ENCODE measurements around the gene BBS9.
A peak's percentile ranks its signal among the peaks of the same experiment; 100 is the strongest.

Gene BBS9

GRCh38 chr7:33388332-33388731 is 259.0 kb downstream of the BBS9 start:
- no peak for DNase-seq

DNA sequence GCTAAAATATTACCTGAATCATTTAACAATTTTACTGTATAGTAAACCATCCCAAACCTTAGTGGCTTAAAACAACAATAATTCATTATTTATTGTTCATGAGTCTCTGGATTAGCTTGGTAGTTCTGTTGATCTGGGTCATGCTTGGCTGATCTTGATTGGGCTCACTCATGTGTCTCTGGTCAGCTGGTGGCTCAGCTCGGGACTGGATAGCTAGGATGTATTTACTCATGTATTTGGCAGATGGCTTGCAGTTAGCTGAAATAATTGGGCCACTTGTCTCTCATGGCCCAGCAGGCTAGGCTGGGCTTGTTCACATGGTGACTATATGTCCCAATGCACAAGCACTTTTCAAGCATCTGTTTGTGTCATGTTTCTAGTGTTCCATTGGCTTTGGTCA is 262.8 kb downstream of the BBS9 start:
- DNase-seq, result peak; percentile 94

DNA sequence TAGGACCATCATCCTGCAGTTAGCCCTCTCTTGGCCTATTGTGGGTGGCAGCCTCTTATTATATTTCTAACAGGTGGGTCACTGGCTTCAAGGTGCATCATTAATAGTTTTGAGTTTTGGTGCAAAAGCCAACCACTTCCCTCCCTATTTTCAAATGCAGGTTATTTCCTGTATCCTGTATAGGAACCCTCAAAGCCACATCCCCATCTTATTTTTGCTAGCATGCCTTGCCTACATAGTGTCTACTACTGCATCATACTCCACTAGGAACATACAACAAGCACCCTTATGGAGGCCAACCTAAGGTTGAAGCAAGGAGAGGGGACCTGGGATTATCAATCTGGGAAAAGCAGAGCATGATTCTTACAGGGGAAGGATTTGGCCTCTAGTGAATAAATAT is 264.4 kb downstream of the BBS9 start:
- DNase-seq, result no peak

DNA sequence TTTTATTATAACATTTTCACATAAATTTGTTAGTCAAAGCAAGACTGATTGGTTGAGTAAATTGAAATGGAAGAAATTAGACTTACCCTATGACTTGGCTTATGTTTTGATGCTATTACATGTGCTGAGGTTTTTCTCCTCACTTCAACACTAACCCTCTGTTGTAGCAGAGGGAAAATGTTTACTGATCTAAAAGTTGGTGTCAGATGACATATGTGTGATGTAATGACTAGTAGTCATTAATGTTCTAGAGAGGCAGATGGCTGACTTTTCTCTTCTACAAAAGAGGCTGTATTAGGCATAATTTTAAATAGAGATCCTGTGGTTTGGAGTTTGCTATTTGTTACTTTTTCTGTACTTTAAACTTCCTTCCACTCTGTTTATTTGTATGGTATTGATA is 266.0 kb downstream of the BBS9 start:
- DNase-seq, result peak; percentile 15

- DNase-seq, result no peak
Observed at GRCh38 chr7:33399528-33400213, 270.3 kb downstream of the BBS9 start.

- no peak for DNase-seq
Observed at GRCh38 chr7:33400214-33400538, 270.8 kb downstream of the BBS9 start.

- DNase-seq, result no peak
Observed at GRCh38 chr7:33410266-33410665, 280.9 kb downstream of the BBS9 start.

DNA sequence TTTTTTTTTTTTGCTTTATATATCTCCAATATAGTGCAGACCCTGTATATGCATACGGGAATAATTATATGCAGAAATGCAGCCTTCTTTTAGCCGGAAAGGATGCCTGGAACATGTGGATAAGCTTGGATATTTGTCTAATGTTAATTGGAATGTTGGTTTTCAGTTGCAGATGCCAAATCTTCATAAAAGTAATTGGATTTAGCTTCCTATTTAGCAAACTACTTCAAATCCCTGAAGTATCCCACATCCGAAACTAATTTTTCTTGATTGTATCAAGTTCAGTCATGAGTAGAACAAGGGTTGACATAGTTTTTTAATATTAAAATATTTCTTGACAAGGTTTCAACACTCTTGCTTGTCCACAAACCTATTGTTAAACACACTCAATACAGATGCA is 281.7 kb downstream of the BBS9 start:
- no peak for DNase-seq

DNA sequence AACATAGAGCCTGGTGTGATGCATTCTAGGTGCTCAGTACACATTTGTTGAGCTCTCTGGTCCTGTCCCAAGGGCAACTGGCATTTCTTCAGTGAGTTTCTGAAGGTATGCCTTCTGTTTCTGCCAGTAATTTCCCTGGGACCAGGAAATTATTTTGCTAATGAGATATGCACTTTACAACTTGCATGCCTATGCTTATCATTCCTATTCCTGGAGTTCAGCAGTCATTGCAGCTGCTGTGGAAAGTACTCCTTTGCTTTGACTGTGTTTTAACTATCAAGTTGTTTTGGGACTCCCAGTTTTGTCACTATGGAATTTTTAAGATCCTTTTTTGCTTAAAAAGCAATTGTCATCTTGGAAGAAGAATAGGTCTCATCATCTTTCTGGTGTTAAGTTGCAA is 283.0 kb downstream of the BBS9 start:
- DNase-seq, result no peak

DNA sequence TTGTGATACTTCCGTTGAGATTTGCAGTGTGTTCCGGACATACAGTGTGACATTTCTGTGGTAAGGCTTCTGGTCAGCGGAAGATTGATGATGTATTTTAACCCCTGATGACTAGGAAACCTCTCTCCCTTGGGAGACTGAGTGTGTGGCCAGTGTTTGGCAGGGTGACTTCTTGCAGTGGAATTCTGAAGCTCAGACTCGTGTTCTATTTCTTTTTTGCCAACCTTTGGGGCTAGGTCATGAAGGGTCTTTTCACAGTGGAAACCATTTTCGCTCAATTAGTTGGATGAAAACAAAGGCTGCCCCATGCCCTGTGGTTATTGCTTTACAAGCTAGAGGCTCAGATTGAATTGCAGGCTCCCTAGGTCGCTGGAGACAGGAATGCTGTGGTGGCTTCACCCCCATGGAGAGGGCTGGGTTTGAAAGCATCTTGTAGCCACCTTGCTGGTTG is 288.9 kb downstream of the BBS9 start:
- DNase-seq, result no peak

DNA sequence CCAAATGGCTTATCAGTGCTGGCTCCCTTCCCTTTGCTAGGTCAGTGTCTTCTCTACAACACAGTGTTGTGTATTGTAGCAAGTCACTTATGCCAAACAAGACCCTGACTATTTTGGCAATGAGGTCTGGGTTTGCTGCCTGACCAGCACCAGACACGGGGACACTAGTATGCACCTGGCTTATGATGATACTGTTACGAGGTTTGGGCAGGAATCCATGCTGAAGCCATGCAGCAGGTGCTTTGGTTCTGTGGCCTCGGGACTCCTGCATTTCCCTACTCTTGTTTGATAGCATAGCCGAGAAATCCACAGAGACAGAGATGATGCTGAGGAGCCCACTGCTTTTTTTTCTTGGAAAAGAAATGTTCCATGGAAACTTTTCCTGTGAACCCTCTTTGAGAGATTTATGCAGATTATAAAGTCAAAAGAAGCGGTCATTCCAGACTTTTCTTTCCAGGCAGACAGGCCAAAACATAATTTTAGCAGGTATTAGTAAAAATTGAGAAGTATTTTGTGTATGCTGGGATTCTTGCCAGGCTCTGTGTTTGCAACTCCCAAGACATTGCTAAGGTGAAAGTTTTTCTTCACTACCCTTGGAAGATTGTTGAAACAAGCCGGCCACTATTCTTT is 291.1 kb downstream of the BBS9 start:
- no peak for DNase-seq

- DNase-seq, result no peak
Observed at GRCh38 chr7:33421429-33421828, 292.1 kb downstream of the BBS9 start.

- DNase-seq, result no peak
Observed at GRCh38 chr7:33422141-33422540, 292.8 kb downstream of the BBS9 start.

DNA sequence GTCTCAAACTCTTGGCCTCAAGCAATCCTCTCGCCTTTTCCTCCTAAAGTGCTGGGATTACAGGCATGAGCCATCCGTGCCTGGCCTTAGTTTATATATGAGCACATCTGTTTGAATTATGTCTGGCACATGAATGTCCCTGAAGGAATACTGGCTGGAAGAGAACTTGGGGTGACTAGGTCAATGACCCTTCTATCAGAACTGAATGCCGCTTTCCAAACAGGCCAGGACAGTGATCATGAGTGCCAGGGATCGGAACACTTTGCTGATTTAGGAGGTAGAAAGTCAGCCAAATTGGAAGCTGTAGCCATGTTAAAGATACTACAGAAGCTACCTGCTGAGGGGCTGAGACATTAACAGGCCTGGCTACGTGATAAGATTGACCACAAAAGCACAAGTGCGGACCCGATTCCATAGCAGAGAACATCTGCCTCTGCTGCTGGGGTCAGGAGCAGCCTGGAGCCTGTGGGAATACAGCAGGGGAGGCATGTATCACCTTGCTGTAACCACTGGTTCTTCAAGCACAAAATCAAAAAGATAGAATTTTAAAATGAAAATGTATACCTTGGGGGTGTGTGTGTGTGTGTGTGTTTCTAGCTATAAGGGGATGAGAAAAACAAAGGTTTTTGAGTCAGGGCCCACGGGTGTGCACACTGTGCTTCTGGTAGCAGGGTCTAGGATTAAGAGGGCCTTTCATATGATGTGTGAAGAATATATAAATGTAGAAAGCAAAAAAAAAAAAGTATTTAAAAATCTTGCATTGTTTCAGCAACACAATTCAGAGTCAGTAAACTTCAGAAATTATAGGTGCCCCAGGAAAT is 293.7 kb downstream of the BBS9 start:
- no peak for DNase-seq

GRCh38 chr7:33423646-33424020 is 294.3 kb downstream of the BBS9 start:
- DNase-seq, result no peak

- no peak for DNase-seq
Observed at GRCh38 chr7:33425395-33425794, 296.0 kb downstream of the BBS9 start.

DNA sequence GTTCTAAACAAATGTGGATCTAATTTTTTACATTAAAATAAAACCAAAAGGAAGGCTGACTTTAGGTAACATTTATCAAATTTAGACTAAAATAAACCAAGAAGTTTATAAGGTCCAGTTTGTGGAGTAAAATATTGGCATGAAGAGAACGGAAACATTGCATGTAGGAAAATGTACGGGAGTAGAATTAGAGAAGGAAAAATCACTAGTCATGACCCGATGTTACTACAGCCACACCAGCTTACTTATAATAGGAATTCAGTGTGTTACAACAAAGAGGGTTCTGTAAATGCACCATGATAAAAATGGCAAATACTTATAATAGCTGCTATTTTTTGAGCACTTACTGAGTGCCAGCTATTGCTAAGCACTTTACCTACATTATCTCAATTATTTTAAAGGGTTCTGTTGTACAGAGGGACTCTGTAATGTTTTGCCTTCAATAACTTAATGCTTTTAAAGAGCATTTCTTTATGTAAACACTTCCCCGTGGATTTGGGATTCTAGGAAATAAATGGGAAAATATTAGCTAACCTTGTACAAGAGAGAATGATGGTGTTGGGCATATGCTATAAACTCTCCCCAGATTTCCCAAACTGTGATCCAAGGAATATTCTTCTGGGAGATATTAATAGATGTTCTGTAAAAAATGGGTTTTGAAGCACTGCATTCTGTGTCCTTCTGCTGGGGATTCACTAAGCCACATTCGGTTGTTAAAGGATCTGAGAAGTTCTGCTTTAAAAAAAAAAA is 296.7 kb downstream of the BBS9 start:
- no peak for DNase-seq

- no peak for DNase-seq
Observed at GRCh38 chr7:33428415-33428814, 299.1 kb downstream of the BBS9 start.

DNA sequence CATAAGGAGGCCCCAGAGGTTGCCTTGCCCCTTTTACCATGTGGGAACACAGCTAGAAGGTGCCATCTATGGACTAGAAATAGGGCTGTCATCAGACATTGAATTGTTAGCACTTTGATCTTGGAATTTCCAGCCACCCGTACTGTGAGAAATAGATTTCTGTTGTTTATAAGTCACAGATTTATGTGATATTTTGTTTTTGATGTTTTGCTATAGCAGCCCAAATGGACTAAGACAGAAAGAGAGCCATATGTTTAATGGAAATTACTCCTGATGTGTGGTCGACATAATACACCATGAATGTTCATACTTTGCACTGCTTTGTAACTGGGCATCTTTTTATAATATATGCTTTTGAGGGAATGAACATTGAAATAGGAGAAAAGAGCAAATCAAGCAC is 302.2 kb downstream of the BBS9 start:
- DNase-seq, result no peak

GRCh38 chr7:33432821-33433220 is 303.5 kb downstream of the BBS9 start:
- DNase-seq, result no peak

DNA sequence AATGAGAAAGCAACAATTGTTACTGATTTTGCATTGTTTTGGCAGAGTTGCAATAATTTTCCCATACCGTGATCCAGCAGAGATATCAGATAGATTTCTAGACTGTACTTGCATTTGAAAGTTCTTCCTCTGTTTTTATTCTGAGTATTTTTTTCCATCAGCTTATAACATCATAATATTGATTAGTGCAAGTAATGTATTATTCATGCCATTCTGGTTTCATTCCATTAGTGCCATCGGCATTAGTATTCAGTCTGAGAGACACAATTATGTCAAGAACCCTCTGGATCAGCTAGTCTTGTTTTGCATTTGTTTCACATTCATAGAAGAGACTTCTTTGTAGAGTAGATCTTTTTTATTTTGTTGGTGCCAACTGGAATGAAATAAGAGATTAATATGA is 304.0 kb downstream of the BBS9 start:
- no peak for DNase-seq

DNA sequence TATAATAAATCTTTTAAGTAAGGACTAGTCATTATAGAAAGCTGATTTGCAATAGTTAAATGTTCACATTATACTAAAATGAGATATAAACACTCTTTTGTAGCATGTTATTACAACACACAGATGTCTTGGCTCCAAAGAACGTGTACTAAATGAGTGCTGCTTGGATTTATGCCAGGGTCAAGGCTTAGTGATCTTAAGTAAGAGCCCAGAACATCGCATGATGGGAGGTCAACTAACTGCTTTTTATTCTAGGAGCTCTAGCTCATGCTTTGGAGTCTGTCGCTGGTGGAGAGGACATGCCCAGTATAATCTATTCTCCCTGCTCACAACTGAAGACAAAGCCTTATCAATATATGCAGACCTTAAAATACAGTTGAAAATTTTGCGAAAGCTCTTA is 315.1 kb downstream of the BBS9 start:
- DNase-seq, result no peak

- DNase-seq, result no peak
Observed at GRCh38 chr7:33446551-33446950, 317.2 kb downstream of the BBS9 start.

DNA sequence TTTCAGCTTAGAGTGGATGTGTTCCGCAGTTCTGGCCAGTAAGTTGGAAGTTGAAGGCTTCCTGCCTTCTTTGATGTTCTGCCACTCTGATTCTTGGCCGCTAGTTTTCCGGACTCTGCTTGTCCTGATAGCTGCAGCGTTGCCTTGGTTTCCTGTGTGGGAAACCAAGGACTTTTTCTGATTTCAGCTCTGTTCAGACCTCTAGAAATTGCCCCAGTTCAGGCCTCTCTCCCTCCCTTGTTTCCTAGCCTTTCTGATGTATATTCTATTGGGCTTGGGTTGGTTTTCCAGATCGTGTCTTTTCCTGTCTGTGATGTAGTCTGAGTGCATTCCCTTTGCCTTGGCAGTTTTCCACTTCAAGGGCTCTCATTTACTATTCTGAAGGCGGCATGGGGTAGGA is 318.7 kb downstream of the BBS9 start:
- no peak for DNase-seq

All from NCI-H1694 treated with DMSO at 0.1 percent for 48 hours (cell line).